Measurements from ENCODE around the gene SYMPK. TPM values are rescaled to one million over a fixed set of nuclear protein-coding genes. Genes with fewer than 3 reads are reported as not detected.

SYMPK gene
- total RNA-seq, 1 experiment from 2014 or later, result 47.7 TPM

- TF ChIP-seq SIN3A (IDR thresholded peaks at IDR 0.05; ENCODE audit: borderline replicate concordance, insufficient read depth, low read depth, low read length), result no peak
- intact Hi-C loops (cut with micrococcal nuclease; ENCODE audit: unreplicated experiment) (no loop called here), in situ Hi-C loops (cut with HindIII; ENCODE audit: low pct_unique_long_range_greater_than_20kb, low sequenced_read_pairs) (no loop called here)
- no peak overlapping the region for H3K4me3 ChIP-seq (ENCODE audit: low read depth in 2 of 2, low read length in 2 of 2)
- ChIA-PET CTCF (no interaction called here), POLR2A (no interaction called here)
- no peak overlapping the region for H3K27ac ChIP-seq (ENCODE audit: low read length)
- DNase-seq (ENCODE audit: low read depth, low spot score), result no peak
- no peak for ATAC-seq
- peaks cover 7% of the 10 kb centered on the region for H3K36me3 ChIP-seq (ENCODE audit: control insufficient read depth, insufficient read depth, low read length)
- no peaks in the 10 kb centered on the region for H3K9me3 ChIP-seq (ENCODE audit: control insufficient read depth, insufficient read depth, low read depth, low read length)
- BruUV-seq (replicated peaks), result no TSS peak
- no peaks in the 10 kb centered on the region for H3K27me3 ChIP-seq (ENCODE audit: control insufficient read depth, insufficient read depth, low read length)
- H3K4me1 ChIP-seq (ENCODE audit: control insufficient read depth, insufficient read depth, low read length), result no peaks in the 10 kb centered on the region
These were observed 10.0 kb downstream of the SYMPK start for GRCh38 chr19:45852983-45853382.

- CTCF ChIA-PET, result no interaction called here
- no peaks in the 10 kb centered on the region for H3K4me1 ChIP-seq (ENCODE audit: control insufficient read depth, insufficient read depth, low read length)
- no peak overlapping the region for H3K27ac ChIP-seq (ENCODE audit: low read length)
- no peak for DNase-seq (ENCODE audit: low read depth, low spot score)
- no peaks in the 10 kb centered on the region for H3K9me3 ChIP-seq (ENCODE audit: control insufficient read depth, insufficient read depth, low read depth, low read length)
- ATAC-seq, result no peak
- intact Hi-C loops (cut with micrococcal nuclease; ENCODE audit: unreplicated experiment) (no loop called here), in situ Hi-C loops (cut with HindIII; ENCODE audit: low pct_unique_long_range_greater_than_20kb, low sequenced_read_pairs) (no loop called here)
- no peaks in the 10 kb centered on the region for H3K27me3 ChIP-seq (ENCODE audit: control insufficient read depth, insufficient read depth, low read length)
- POLR2A ChIA-PET, result no interaction called here
- peaks cover 9% of the 10 kb centered on the region for H3K36me3 ChIP-seq (ENCODE audit: control insufficient read depth, insufficient read depth, low read length)
- no peak overlapping the region for H3K4me3 ChIP-seq (ENCODE audit: low read depth in 2 of 2, low read length in 2 of 2)
- BruUV-seq (replicated peaks), result no TSS peak
- TF ChIP-seq POLR2AphosphoS5 (IDR thresholded peaks at IDR 0.05; ENCODE audit: low read depth, low read length) (no peak), REST (IDR thresholded peaks at IDR 0.05; ENCODE audit: insufficient read depth in 1 of 2, low read depth in 2 of 2, low read length in 1 of 2) (no peak), CTCF (IDR thresholded peaks at IDR 0.05) (no peak), SIN3A (IDR thresholded peaks at IDR 0.05; ENCODE audit: borderline replicate concordance, insufficient read depth, low read depth, low read length) (no peak), TCF7L2 (IDR thresholded peaks at IDR 0.05; ENCODE audit: low read depth, low read length) (no peak)
These were observed 10.7 kb downstream of the SYMPK start for GRCh38 chr19:45852145-45852750.

- no peaks in the 10 kb centered on the region for H3K4me1 ChIP-seq (ENCODE audit: control insufficient read depth, insufficient read depth, low read length)
- H3K36me3 ChIP-seq (ENCODE audit: control insufficient read depth, insufficient read depth, low read length), result peaks cover 13% of the 10 kb centered on the region
- no peak for TF ChIP-seq REST (IDR thresholded peaks at IDR 0.05; ENCODE audit: insufficient read depth in 1 of 2, low read depth in 2 of 2, low read length in 1 of 2)
- CTCF ChIA-PET, result no interaction called here
- POLR2A ChIA-PET, result no interaction called here
- no peak overlapping the region for H3K4me3 ChIP-seq (ENCODE audit: low read depth in 2 of 2, low read length in 2 of 2)
- in situ Hi-C loops (cut with HindIII; ENCODE audit: low pct_unique_long_range_greater_than_20kb, low sequenced_read_pairs), result no loop called here
- no peak overlapping the region for H3K27ac ChIP-seq (ENCODE audit: low read length)
- intact Hi-C loops (cut with micrococcal nuclease; ENCODE audit: unreplicated experiment), result no loop called here
- no peaks in the 10 kb centered on the region for H3K27me3 ChIP-seq (ENCODE audit: control insufficient read depth, insufficient read depth, low read length)
- BruUV-seq (replicated peaks), result no TSS peak
- ATAC-seq (no peak), DNase-seq (ENCODE audit: low read depth, low spot score) (no peak)
- H3K9me3 ChIP-seq (ENCODE audit: control insufficient read depth, insufficient read depth, low read depth, low read length), result no peaks in the 10 kb centered on the region
These were observed 14.0 kb downstream of the SYMPK start for GRCh38 chr19:45848922-45849321.

Measured in Panc1 (cell line).